Measurements from ENCODE around the gene DTNA. TPM values are rescaled to one million over a fixed set of nuclear protein-coding genes. Genes with fewer than 3 reads are reported as not detected.

Gene DTNA
- total and polyA plus RNA-seq, 2 of the 8 experiments (the other 6 are each of a cell fraction or from before 2014, with no cell fraction given) = 30.2 to 32.7 TPM

- TF ChIP-seq SAP30 (IDR thresholded peaks at IDR 0.05; ENCODE audit: insufficient read depth, insufficient replicate concordance, low read length) = no peak
- no peak for TF ChIP-seq EP300 (IDR thresholded peaks at IDR 0.05; ENCODE audit: borderline replicate concordance in 1 of 2, low read depth in 2 of 2, low read length in 2 of 2)
- TF ChIP-seq TBP (IDR thresholded peaks at IDR 0.05; ENCODE audit: low read depth, low read length) = no peak
Measured at GRCh38 chr18:34789768-34790344, 79.8 kb downstream of the DTNA start (continued).
